Measurements from ENCODE around the gene KARS1. TPM values are rescaled to one million over a fixed set of nuclear protein-coding genes. Genes with fewer than 3 reads are reported as not detected.

KARS1 gene
- total RNA-seq, 1 experiment from 2014 or later, result 196 TPM

DNA sequence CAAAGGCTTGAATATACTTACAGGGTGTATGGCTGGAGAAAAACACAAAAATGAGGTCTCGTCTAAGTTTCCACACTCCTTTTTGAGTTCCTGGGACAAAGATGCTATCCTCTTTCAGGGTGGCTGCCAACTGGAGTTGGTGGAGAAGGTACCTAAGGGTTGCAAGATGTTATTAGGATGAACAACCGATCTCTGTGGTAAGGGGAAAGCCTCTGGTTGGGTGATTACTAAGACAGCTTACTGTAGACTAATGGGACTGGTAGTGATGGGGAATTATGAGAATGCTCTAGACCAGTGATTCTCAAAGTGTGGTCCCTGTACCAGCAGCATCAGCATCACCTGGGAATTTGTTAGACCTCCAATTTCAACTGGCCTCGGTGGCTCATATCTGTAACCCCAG lies 30.3 kb downstream of the KARS1 start:
- peaks cover 6 to 10% of the 10 kb centered on the region in 2 experiments for H3K4me1 ChIP-seq (ENCODE audit: control insufficient read depth in 1 of 2, insufficient read depth in 2 of 2, low read length in 2 of 2)
- H4K20me1 ChIP-seq (ENCODE audit: insufficient read depth), result no peaks in the 10 kb centered on the region
- H3K36me3 ChIP-seq (ENCODE audit: control insufficient read depth in 1 of 2, insufficient read depth in 2 of 2, low read length in 2 of 2), result peaks cover 17 to 36% of the 10 kb centered on the region in 2 experiments; a peak in 3 of 4 replicates
- no peaks in the 10 kb centered on the region for H3K9me2 ChIP-seq (ENCODE audit: insufficient read depth)
- no peak overlapping the region for H3K27ac ChIP-seq (ENCODE audit: low read depth, low read length)
- ChIA-PET POLR2A (no interaction called here), CTCF (no interaction called here), RAD21 (ENCODE audit: low non-redundant PET in 1 of 2, low total read pairs in 2 of 2, uncharacterized antibody in 2 of 2, unreplicated experiment in 2 of 2) (no interaction called here)
- intact Hi-C loops (cut with micrococcal nuclease), result no loop called here
- no peaks in the 10 kb centered on the region for H3K27me3 ChIP-seq (ENCODE audit: insufficient read depth, low read length)
- no peak overlapping the region for H3K9ac ChIP-seq (ENCODE audit: low read length)
- TF ChIP-seq JUND (IDR thresholded peaks at IDR 0.05) (no peak), CEBPB (IDR thresholded peaks at IDR 0.05; ENCODE audit: low read depth) (no peak)
- no peak overlapping the region for H3K4me3 ChIP-seq (replicated peaks in 1 of 2; ENCODE audit: low read depth in 1 of 2, low read length in 2 of 2)
- ATAC-seq, result no peak
- H2AFZ ChIP-seq (ENCODE audit: low read depth, low read length, poor library complexity, severe bottlenecking), result no peak overlapping the region
- H3K79me2 ChIP-seq (ENCODE audit: insufficient read depth, low read length), result peaks cover 2% of the 10 kb centered on the region
- DNase-seq (ENCODE audit: low read depth, low spot score), result no peak
- H3K4me2 ChIP-seq (ENCODE audit: low read length), result no peak overlapping the region
- no peaks in the 10 kb centered on the region for H3K9me3 ChIP-seq (ENCODE audit: control insufficient read depth in 1 of 2, insufficient read depth in 1 of 2, low read depth in 1 of 2, low read length in 2 of 2)
- BruUV-seq (replicated peaks), result no TSS peak

GRCh38 chr16:75616521-75617010 lies 30.9 kb downstream of the KARS1 start:
- POLR2A ChIA-PET, result no interaction called here
- no peaks in the 10 kb centered on the region for H3K9me2 ChIP-seq (ENCODE audit: insufficient read depth)
- H3K4me1 ChIP-seq (ENCODE audit: control insufficient read depth in 1 of 2, insufficient read depth in 2 of 2, low read length in 2 of 2), result peaks cover 1 to 4% of the 10 kb centered on the region in 2 experiments
- H3K36me3 ChIP-seq (ENCODE audit: control insufficient read depth in 1 of 2, insufficient read depth in 2 of 2, low read length in 2 of 2), result peaks cover 18 to 38% of the 10 kb centered on the region in 2 experiments; a peak in 3 of 4 replicates
- no peak for TF ChIP-seq SP1 (IDR thresholded peaks at IDR 0.05; ENCODE audit: low read depth)
- no peaks in the 10 kb centered on the region for H3K79me2 ChIP-seq (ENCODE audit: insufficient read depth, low read length)
- H4K20me1 ChIP-seq (ENCODE audit: insufficient read depth), result no peaks in the 10 kb centered on the region
- no peaks in the 10 kb centered on the region for H3K27me3 ChIP-seq (ENCODE audit: insufficient read depth, low read length)
- CTCF ChIA-PET, result no interaction called here
- RAD21 ChIA-PET (ENCODE audit: low non-redundant PET in 1 of 2, low total read pairs in 2 of 2, uncharacterized antibody in 2 of 2, unreplicated experiment in 2 of 2), result no interaction called here
- no TSS peak for BruUV-seq (replicated peaks)
- DNase-seq (ENCODE audit: low read depth, low spot score) (no peak), ATAC-seq (no peak)
- no peak overlapping the region for H3K9ac ChIP-seq (ENCODE audit: low read length)
- intact Hi-C loops (cut with micrococcal nuclease), result no loop called here
- H3K4me3 ChIP-seq (replicated peaks in 1 of 2; ENCODE audit: low read depth in 1 of 2, low read length in 2 of 2), result no peak overlapping the region
- H3K4me2 ChIP-seq (ENCODE audit: low read length), result no peak overlapping the region
- no peaks in the 10 kb centered on the region for H3K9me3 ChIP-seq (ENCODE audit: control insufficient read depth in 1 of 2, insufficient read depth in 1 of 2, low read depth in 1 of 2, low read length in 2 of 2)
- no peak overlapping the region for H2AFZ ChIP-seq (ENCODE audit: low read depth, low read length, poor library complexity, severe bottlenecking)
- H3K27ac ChIP-seq (ENCODE audit: low read depth, low read length), result no peak overlapping the region

- Histone ChIP-seq H3K27ac (ENCODE audit: low read depth, low read length) (no peak overlapping the region), H3K36me3 (ENCODE audit: control insufficient read depth in 1 of 2, insufficient read depth in 2 of 2, low read length in 2 of 2) (peaks cover 26 to 38% of the 10 kb centered on the region in 2 experiments; a peak in 3 of 4 replicates), H3K9me3 (ENCODE audit: control insufficient read depth in 1 of 2, insufficient read depth in 1 of 2, low read depth in 1 of 2, low read length in 2 of 2) (no peaks in the 10 kb centered on the region), H3K4me2 (ENCODE audit: low read length) (no peak overlapping the region), H3K9ac (ENCODE audit: low read length) (no peak overlapping the region), H3K9me2 (ENCODE audit: insufficient read depth) (no peaks in the 10 kb centered on the region), H3K4me3 (replicated peaks in 1 of 2; ENCODE audit: low read depth in 1 of 2, low read length in 2 of 2) (no peak overlapping the region), H4K20me1 (ENCODE audit: insufficient read depth) (no peaks in the 10 kb centered on the region), H3K4me1 (ENCODE audit: control insufficient read depth in 1 of 2, insufficient read depth in 2 of 2, low read length in 2 of 2) (no peaks in the 10 kb centered on the region), H3K79me2 (ENCODE audit: insufficient read depth, low read length) (no peaks in the 10 kb centered on the region), H3K27me3 (ENCODE audit: insufficient read depth, low read length) (no peaks in the 10 kb centered on the region), H2AFZ (ENCODE audit: low read depth, low read length, poor library complexity, severe bottlenecking) (no peak overlapping the region)
- no peak for DNase-seq (ENCODE audit: low read depth, low spot score)
- no TSS peak for BruUV-seq (replicated peaks)
- no peak for ATAC-seq
- intact Hi-C loops (cut with micrococcal nuclease), result no loop called here
- TF ChIP-seq ZNF274 (IDR thresholded peaks at IDR 0.05; ENCODE audit: low read depth, low read length), result no peak
- TF ChIP-seq POLR2AphosphoS5 (IDR thresholded peaks at IDR 0.05; ENCODE audit: low read depth, low read length), result no peak
- no peak for TF ChIP-seq RAD21 (IDR thresholded peaks at IDR 0.05; ENCODE audit: low read depth)
- no peak for TF ChIP-seq EGR1 (IDR thresholded peaks at IDR 0.05; ENCODE audit: low read depth)
- no peak for TF ChIP-seq FOSL1 (IDR thresholded peaks at IDR 0.05; ENCODE audit: low read depth)
- no peak for TF ChIP-seq ZFX (IDR thresholded peaks at IDR 0.05)
- TF ChIP-seq TCF7L2 (IDR thresholded peaks at IDR 0.05; ENCODE audit: borderline replicate concordance, extremely low read depth, insufficient read depth, insufficient read length), result no peak
- no peak for TF ChIP-seq EZH2phosphoT487 (IDR thresholded peaks at IDR 0.05; ENCODE audit: borderline replicate concordance)
- ChIA-PET RAD21 (ENCODE audit: low non-redundant PET in 1 of 2, low total read pairs in 2 of 2, uncharacterized antibody in 2 of 2, unreplicated experiment in 2 of 2) (no interaction called here), CTCF (no interaction called here), POLR2A (no interaction called here)
These were observed 31.8 kb downstream of the KARS1 start for GRCh38 chr16:75615619-75616018.

Measured in HCT116 (cell line).